CD4-positive, alpha-beta T cell treated with Interleukin-10 for 1 hour (primary cell): Measurements from ENCODE around the gene CCNJ.
A peak's percentile ranks its signal among the peaks of the same experiment; 100 is the strongest.
"Not testable (repeated sequence)": the region's sequence is repeated elsewhere in the genome, so short reads cannot be mapped to it uniquely, and the experiment has no call there.

ENCODE experiments used
- DNase-seq: peaks from one replicate; pipeline ENCODE4 v3.0.0-alpha.2; 2020

The CCNJ gene, protein sequence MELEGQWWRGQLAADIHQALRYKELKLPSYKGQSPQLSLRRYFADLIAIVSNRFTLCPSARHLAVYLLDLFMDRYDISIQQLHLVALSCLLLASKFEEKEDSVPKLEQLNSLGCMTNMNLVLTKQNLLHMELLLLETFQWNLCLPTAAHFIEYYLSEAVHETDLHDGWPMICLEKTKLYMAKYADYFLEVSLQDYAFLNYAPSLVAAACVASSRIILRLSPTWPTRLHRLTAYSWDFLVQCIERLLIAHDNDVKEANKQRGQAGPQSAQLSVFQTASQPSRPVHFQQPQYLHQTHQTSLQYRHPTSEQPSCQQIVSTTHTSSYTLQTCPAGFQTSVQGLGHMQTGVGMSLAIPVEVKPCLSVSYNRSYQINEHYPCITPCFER

DNA sequence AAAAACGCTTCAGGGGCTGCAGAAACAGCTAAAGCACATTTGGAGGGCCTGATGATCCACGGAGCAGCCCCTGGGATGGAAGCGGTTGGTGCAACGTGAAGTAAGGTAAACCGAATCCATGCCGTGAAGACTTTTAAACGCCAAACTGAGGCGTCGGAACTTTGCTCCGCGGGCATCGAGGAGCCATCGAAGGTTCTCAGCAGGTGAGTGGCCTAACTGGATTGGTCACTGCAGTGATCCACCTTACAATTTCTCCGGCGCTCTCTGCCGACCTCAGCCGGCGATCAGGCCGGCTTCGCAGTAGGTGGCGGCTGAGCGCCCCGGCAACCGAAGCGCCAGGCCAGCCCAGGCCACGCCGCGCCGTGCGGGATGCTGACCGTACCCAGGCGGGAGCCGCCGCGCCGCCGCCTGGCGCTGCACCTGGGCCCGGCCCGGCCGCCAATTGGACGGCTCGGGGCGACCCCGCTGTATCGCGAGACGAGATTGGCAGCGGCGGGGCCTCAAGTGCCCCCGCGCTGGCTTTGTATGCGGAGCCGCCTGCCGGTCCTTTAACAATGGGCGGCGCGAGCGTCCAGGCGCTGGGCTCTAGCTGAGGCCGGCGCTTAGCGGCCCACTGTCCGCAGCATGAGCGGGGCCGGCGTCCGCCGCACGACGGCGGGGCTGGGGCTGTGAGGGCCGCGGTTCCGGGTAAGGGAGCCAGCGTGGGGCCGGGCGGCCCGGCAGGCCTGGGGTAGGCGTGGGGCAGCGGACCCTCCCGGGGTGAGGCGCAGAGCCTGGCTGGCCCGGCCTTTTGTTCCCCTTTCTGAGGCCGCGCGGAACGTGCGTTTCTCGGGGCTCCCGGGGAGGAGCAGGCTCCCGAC lies at the start of gene CCNJ:
Gene CCNJ, plus strand, starts transcription at position 551 of the 860 bp plus-strand sequence. CDS start 811 bp downstream, outside the sequence.
- peak; percentile 87 for DNase-seq

GRCh38 chr10:95994376-95994775 lies 49.0 kb upstream of the CCNJ start:
- not testable (repeated sequence) for DNase-seq

GRCh38 chr10:95998255-95998784 lies 45.1 kb upstream of the CCNJ start:
- DNase-seq, result no peak

- no peak for DNase-seq
Observed at GRCh38 chr10:96013956-96014355, 29.4 kb upstream of the CCNJ start.

- DNase-seq, result no peak
Observed at GRCh38 chr10:96014473-96015102, 28.8 kb upstream of the CCNJ start.

DNA sequence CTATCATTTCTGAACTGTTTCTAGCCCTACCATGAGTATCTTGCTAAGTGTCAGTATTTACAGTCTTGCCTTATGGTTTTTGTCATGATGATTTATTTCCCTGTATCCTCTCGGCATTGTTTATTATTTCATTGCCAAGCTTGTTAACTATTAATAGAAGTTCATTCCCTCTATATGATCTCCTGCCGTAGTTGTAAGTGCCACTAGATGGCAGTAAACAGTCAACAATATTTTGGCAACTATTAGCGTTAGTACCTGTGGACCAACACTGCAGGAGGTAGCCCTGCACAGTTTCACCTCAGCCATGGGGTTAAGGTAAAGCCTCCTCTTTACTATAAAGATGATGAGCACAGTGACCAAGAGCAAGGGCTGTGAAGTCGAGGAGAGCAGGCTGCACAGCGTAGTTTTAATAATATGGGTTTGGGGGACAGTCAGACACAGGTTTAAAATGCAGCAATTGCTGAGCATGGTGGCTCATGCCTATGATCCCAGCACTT lies 26.1 kb upstream of the CCNJ start:
- peak; percentile 62 for DNase-seq

DNA sequence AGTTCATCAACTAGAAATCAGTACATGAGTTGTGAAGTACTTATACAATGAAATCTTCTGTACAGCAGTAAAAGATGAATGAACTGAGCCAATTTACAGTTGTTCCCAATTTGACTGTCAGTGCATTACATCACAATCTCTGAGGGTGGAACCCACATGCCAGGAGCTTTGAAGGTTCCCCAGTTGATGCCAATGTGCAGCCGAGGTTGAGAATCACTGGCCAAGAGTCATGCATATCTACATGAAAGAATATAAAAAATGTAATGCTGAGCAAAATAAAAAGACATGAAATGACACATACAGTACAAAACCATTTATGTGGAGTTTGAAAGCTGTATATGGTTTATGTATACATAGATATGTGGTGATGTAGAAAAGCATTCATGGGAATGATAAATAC lies 22.1 kb upstream of the CCNJ start:
- DNase-seq, result no peak

- DNase-seq, result no peak
Observed at GRCh38 chr10:96022739-96023138, 20.6 kb upstream of the CCNJ start.

- no peak for DNase-seq
Observed at GRCh38 chr10:96023168-96023567, 20.2 kb upstream of the CCNJ start.

- no peak for DNase-seq
Observed at GRCh38 chr10:96025566-96025965, 17.8 kb upstream of the CCNJ start.

- no peak for DNase-seq
Observed at GRCh38 chr10:96034625-96035024, 8.8 kb upstream of the CCNJ start.

- no peak for DNase-seq
Observed at GRCh38 chr10:96038476-96039387, 4.7 kb upstream of the CCNJ start.

DNA sequence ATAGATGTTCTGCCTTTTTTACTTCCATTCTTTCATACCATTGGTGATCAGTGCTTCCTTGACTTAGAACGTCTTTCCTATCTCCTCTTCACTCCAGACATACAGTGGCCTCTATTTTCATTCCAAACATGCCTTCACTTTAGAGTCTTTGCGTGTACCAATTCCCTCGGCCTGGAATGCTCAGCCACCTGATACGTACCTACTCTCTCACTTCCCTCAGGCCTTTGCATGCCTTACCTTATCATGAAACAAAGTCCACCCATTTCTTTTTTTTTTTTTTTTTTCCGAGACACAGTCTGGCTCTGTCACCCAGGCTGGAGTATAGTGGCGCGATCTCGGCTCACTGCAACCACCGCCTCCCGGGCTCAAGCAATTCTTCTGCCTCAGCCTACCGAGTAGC lies 2.2 kb upstream of the CCNJ start:
- DNase-seq, result no peak

DNA sequence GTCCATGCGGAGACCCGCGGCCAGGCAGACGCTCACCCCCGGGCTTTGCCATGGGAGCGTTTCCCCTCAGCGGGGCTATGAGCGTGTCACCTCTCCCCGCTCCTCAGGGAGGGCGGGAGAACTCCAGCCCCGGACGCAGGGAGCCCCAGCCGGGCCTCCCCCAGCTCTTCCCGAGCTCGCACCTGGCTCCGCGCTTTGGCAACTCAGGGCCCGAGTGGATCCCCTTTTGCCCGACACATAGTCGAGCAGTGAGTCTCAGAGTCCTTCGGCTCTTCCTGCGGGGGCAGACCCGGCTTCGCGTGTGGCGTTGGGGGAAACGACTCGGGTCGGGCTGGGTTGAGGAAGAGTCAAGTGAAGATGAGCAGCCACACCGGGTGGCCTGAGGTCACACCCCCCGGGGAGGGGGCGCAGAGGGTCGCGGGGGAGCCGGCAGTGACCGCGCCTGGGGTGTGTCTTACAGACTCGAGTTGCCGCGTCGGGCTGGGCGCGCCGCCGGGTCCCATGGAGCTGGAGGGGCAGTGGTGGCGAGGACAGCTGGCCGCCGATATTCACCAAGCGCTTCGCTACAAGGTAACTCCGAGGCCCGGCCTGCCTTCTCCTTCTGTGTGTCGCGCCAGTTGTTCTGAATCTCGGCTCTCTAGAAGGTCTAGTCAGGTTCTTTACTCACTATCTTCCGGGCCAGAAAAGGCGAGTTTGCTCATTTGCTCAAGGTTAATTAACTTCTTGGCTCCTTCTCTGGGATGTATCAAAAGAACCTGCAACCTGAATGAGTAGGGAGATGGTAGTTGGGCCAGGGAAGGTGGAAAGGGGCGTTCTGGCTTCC lies 721 bp downstream of the CCNJ start:
- DNase-seq, result peak; percentile 47

GRCh38 chr10:96044736-96045135 lies 1.4 kb downstream of the CCNJ start:
- no peak for DNase-seq

GRCh38 chr10:96046546-96046945 lies 3.2 kb downstream of the CCNJ start:
- no peak for DNase-seq

- no peak for DNase-seq
Observed at GRCh38 chr10:96047004-96047649, 3.7 kb downstream of the CCNJ start.

DNA sequence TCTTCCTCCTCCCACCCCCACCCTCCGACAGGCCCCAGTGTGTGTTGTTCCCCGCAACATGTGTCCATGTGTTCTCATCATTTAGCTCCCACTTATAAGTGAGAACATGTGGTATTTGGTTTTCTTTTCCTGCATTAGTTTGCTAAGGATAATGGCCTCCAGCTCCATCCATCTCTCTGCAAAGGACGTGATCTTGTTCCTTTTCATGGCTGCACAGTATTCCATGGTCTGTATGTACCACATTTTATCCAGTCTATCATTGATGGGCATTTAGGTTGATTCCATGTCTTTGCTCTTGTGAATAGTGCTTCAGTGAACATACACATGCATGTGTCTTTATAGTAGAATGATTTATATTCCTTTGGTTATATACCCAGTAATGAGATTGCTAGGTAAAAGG lies 4.5 kb downstream of the CCNJ start:
- DNase-seq, result not testable (repeated sequence)

GRCh38 chr10:96049340-96049739 lies 6.0 kb downstream of the CCNJ start:
- DNase-seq, result no peak

DNA sequence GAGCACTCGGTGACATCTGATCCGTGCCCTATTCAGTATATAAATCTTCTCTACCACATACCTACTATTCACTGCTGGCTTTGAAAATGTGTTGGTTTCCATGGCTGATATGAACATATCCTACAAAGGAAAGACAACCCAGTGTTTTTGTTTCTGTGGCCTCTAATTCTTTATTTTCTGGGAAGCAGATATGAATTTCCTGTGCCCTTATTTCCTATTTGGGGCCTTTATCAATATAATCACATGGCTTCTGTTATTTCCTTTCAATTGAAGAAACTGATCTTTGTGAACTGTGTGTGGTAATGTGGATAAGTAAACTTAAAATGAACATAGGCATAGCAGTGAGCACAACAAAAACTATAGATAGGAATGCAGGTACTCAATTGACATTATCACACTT lies 10.6 kb downstream of the CCNJ start:
- DNase-seq, result no peak

- DNase-seq, result no peak
Observed at GRCh38 chr10:96056787-96057186, 13.4 kb downstream of the CCNJ start.
